Nephron progenitor cell (in vitro differentiated cells): ENCODE measurements around the gene DSN1.
A peak's percentile ranks its signal among the peaks of the same experiment; 100 is the strongest.

Experiments used
- DNase-seq: peaks from one replicate; pipeline ENCODE4 v3.0.0; 2021
- H3K27ac Mint-ChIP-seq: 2 replicates; pipeline ENCODE4 v1.8.0; 2021; ENCODE audit warnings: mild to moderate bottlenecking, moderate library complexity, mixed read lengths
- H3K27me3 Mint-ChIP-seq: 2 replicates; pipeline ENCODE4 v1.8.0; 2021; ENCODE audit warnings: mild to moderate bottlenecking, low read depth, mixed read lengths; ENCODE audit not compliant: poor library complexity
- H3K36me3 Mint-ChIP-seq: 2 replicates; pipeline ENCODE4 v1.8.0; 2021; ENCODE audit warnings: low read depth, mixed read lengths
- H3K4me1 Mint-ChIP-seq: 2 replicates; pipeline ENCODE4 v1.8.0; 2021; ENCODE audit warnings: mixed read lengths
- H3K4me3 Mint-ChIP-seq: 2 replicates; pipeline ENCODE4 v1.8.0; 2021; ENCODE audit warnings: mild to moderate bottlenecking, moderate library complexity, mixed read lengths
- H3K9me3 Mint-ChIP-seq: 2 replicates; pipeline ENCODE4 v1.8.0; 2021; ENCODE audit warnings: mild to moderate bottlenecking, moderate library complexity, mixed read lengths
- TF ChIP-seq, protein P1 (sequence below): fragments of 200-600 bp; sonication (generic); IDR thresholded peaks from 2 replicates; pipeline ENCODE4 v1.5.0; 2021; ENCODE audit warnings: antibody characterized with exemption

DSN1 gene

GRCh38 chr20:36777167-36777566, 3.6 kb upstream of the DSN1 start:
- TF ChIP-seq, protein P1, sequence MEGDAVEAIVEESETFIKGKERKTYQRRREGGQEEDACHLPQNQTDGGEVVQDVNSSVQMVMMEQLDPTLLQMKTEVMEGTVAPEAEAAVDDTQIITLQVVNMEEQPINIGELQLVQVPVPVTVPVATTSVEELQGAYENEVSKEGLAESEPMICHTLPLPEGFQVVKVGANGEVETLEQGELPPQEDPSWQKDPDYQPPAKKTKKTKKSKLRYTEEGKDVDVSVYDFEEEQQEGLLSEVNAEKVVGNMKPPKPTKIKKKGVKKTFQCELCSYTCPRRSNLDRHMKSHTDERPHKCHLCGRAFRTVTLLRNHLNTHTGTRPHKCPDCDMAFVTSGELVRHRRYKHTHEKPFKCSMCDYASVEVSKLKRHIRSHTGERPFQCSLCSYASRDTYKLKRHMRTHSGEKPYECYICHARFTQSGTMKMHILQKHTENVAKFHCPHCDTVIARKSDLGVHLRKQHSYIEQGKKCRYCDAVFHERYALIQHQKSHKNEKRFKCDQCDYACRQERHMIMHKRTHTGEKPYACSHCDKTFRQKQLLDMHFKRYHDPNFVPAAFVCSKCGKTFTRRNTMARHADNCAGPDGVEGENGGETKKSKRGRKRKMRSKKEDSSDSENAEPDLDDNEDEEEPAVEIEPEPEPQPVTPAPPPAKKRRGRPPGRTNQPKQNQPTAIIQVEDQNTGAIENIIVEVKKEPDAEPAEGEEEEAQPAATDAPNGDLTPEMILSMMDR = no peak
- Mint-ChIP-seq H3K9me3 (no peaks in the 10 kb centered on the region), H3K4me3 (no peak overlapping the region), H3K36me3 (peaks cover 13% of the 10 kb centered on the region), H3K4me1 (peaks cover 37% of the 10 kb centered on the region), H3K27ac (no peak overlapping the region), H3K27me3 (peaks cover 23% of the 10 kb centered on the region)
- no peak for DNase-seq

DNA sequence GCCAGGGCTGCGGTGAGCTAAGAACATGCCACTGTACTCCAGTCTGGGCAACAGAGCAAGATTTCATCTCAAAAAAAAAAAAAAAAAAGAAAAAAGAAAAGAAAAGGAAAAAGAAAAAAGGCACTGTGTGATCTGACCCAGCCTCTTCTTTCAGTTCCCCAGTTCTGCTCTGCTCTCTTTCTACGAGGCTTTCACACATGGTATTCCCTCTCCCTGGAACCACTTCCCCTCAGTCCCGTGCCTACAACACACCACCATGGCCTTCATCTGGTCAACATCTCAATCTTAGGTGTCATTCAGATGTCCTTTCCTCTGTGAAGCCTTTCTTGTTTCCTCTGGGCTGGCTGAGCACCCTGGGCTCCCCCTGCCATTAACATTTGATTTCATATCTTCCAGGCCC, 2.3 kb upstream of the DSN1 start:
- Mint-ChIP-seq H3K27me3 (peaks cover 23% of the 10 kb centered on the region), H3K9me3 (no peaks in the 10 kb centered on the region), H3K27ac (no peak overlapping the region), H3K4me1 (peaks cover 47% of the 10 kb centered on the region), H3K4me3 (no peak overlapping the region), H3K36me3 (peaks cover 17% of the 10 kb centered on the region)
- DNase-seq = no peak
- TF ChIP-seq, protein P1 = no peak

GRCh38 chr20:36775196-36775595, 1.6 kb upstream of the DSN1 start:
- peaks cover 23% of the 10 kb centered on the region for H3K27me3 Mint-ChIP-seq
- no peaks in the 10 kb centered on the region for H3K9me3 Mint-ChIP-seq
- DNase-seq = no peak
- peaks cover 50% of the 10 kb centered on the region for H3K4me1 Mint-ChIP-seq
- H3K4me3 Mint-ChIP-seq = peak overlapping the region; percentile 92
- H3K36me3 Mint-ChIP-seq = peaks cover 14% of the 10 kb centered on the region
- TF ChIP-seq, protein P1 = no peak
- peak overlapping the region; percentile 69 for H3K27ac Mint-ChIP-seq

GRCh38 chr20:36773107-36773596, 411 bp downstream of the DSN1 start:
- no peak for DNase-seq
- TF ChIP-seq, protein P1 = no peak
- peaks cover 12% of the 10 kb centered on the region for H3K27me3 Mint-ChIP-seq
- H3K4me1 Mint-ChIP-seq = peaks cover 48% of the 10 kb centered on the region
- no peaks in the 10 kb centered on the region for H3K9me3 Mint-ChIP-seq
- H3K27ac Mint-ChIP-seq = peak overlapping the region; percentile 82
- H3K36me3 Mint-ChIP-seq = peaks cover 6% of the 10 kb centered on the region
- H3K4me3 Mint-ChIP-seq = peak overlapping the region; percentile 92

DNA sequence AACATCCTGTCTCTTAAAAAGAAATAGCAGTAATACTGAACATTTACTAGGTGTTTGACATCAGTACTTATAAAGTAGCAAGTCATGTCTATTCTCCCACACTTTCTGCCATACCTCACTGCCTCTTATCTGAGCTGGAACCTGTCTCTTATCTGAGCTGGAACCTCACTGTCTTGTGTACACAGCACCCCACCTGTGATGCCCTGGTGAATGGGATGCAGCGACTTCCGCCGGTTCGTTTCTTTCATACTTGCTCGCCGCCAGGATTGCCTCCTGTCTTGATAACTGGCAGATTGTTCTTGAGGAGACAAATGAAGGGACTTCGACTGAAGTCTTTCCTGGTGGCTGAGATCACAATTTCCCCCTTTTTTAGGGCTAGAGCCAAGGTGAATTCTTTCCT, 2.9 kb downstream of the DSN1 start:
- TF ChIP-seq, protein P1 = no peak
- Mint-ChIP-seq H3K36me3 (peaks cover 14% of the 10 kb centered on the region), H3K4me3 (no peak overlapping the region), H3K27ac (peak overlapping the region; percentile 38), H3K27me3 (peaks cover 8% of the 10 kb centered on the region), H3K9me3 (no peaks in the 10 kb centered on the region), H3K4me1 (peaks cover 44% of the 10 kb centered on the region)
- DNase-seq = no peak

DNA sequence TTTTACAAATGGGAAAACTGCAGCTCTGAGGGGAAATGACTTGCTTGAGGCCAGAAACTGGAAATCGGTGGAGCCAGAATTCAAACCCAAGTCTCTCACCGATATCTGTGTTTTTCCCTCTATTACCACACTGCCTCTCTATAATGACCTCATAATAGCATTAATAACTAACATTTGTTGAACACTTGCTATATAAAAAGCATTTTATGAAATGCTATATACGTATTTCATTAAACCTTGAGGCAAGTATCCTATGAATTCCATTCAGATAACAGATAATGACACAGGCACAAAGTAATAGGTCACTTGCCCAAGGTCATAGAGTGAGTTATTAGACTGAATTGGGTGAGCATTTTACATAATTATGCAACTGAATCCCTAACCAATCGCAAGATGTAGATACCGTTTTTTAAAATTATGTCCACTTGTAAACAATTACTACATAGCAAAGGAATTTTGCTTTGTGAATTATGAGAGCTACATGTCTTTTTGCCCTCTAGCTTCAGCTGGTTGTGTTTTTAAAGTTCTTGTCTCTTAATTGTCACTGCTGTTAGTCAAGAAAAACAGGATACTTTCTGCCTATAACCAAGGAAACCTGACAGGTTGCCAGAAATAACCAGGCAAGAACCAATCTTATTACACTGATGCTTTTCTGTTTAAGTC, 4.7 kb downstream of the DSN1 start:
- H3K4me1 Mint-ChIP-seq = peaks cover 31% of the 10 kb centered on the region
- H3K27me3 Mint-ChIP-seq = peaks cover 5% of the 10 kb centered on the region
- no peak overlapping the region for H3K4me3 Mint-ChIP-seq
- DNase-seq = no peak
- H3K27ac Mint-ChIP-seq = no peak overlapping the region
- TF ChIP-seq, protein P1 = no peak
- no peaks in the 10 kb centered on the region for H3K9me3 Mint-ChIP-seq
- H3K36me3 Mint-ChIP-seq = peaks cover 14% of the 10 kb centered on the region
